Body of pancreas (tissue), 4 donors: ENCODE results near the gene PF4V1. TPM values are rescaled to one million over a fixed set of nuclear protein-coding genes. Genes with fewer than 3 reads are reported as not detected.

ENCODE experiments used
- ATAC-seq: fragments of 150-250 bp; one replicate; pipeline ENCODE4 v1.9.1; 2016
- DNase-seq, 4 donors: peaks; one replicate each; pipeline ENCODE4 v3.0.0-alpha.2; 2019
- H3K27ac ChIP-seq, 4 donors: fragments of 200-600 bp; sonication (generic); 1 replicate in 3 of 4; 2 replicates in 1 of 4; pipeline versions ENCODE4 v1.5.1 to v1.6.1; 2016 to 2019; ENCODE audit warnings: mild to moderate bottlenecking in 1 of 4, mixed read lengths in 1 of 4, moderate library complexity in 1 of 4
- H3K27me3 ChIP-seq, 2 donors: fragments of 200-600 bp; sonication (generic); one replicate each; pipeline ENCODE4 v1.6.0; 2016; ENCODE audit warnings: mild to moderate bottlenecking in 1 of 2
- H3K36me3 ChIP-seq, 2 donors: fragments of 200-600 bp; sonication (generic); replicated peaks in 1 of 2; 2 replicates each; pipeline ENCODE4 v1.5.1; 2016; ENCODE audit warnings: low read depth in 2 of 2; ENCODE audit not compliant: insufficient read depth in 1 of 2
- H3K4me1 ChIP-seq: fragments of 200-600 bp; sonication (generic); one replicate; pipeline ENCODE4 v1.6.0; 2016
- H3K4me3 ChIP-seq, 2 donors: fragments of 200-600 bp; sonication (generic); 1 replicate in 1 of 2; 2 replicates in 1 of 2; pipeline ENCODE4 v1.5.1; 2016 to 2019
- H3K9me3 ChIP-seq, 3 donors: fragments of 200-600 bp; sonication (generic); 1 replicate in 2 of 3; 2 replicates in 1 of 3; pipeline ENCODE4 v1.5.1; 2016
- CTCF ChIP-seq, 7 experiments: fragments of 450-650 bp in 4 of 7; fragments of 200-600 bp in 3 of 7; sonication (generic) in 3 of 7; IDR thresholded peaks; one replicate each; pipeline ENCODE4 v1.5.1; 2016 to 2019; ENCODE audit warnings: antibody characterized with exemption in 7 of 7
- POLR2A ChIP-seq, 3 donors: fragments of 450-650 bp; IDR thresholded peaks; one replicate each; pipeline ENCODE4 v1.6.1; 2016; ENCODE audit warnings: antibody characterized with exemption in 3 of 3, mild to moderate bottlenecking in 2 of 3
- whole genome bisulfite sequencing, 2 donors: methylation state at CpG; one replicate each; pipeline ENCODE4 v1.1.5; 2017; 5-methylcytosine and 5-hydroxymethylcytosine counted together
- intact Hi-C: fragments of 100-400 bp; cut with DNase I; formaldehyde crosslinking; loops from one replicate; pipeline ENCODE4 v1.15.1; 2023
- total RNA-seq, 2 donors: library from RNA; depleted of rRNA; stranded (reverse); fragments of >200 nt; gene quantifications; one replicate each; pipeline ENCODE4 v1.1.0, GENCODE V29; 2016

Gene PF4V1
- total RNA-seq, 2 donors from 2014 or later, result not detected

DNA sequence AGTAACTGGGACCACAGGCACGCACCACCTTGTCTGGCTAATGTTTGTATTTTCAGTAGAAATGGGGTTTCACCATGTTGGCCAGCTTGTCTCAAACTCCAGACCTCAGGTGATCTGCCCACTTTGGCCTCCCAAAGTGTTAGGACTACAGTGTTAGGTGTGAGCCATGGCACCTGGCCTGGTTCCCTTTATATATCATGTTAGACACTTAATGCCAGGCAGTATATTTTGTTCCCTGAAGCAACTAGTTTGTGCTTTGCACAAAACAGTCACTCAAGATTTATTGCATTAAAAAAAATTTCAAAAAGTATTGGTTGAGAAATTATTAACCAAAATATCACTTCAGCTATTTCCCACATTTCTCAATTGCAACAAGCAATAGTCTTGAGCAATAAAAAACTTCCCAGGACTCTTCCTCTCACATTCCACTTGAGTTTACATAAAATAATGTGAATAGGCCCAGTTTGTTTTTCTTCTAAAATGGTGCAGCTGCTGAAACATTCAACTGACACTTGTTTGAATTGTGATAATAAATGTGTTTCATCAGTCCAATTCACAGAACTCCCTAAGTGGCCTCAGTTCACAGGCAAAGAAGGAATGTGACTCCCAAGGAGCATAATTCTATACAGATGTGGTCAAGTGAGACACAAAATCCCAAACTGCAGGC is 38.8 kb downstream of the PF4V1 start:
- H3K4me1 ChIP-seq, result peaks cover 41% of the 10 kb centered on the region
- WGBS, 2 donors, result 57 to 62% methylated on average over 1 of the region's 1 CpG
- no peak for TF ChIP-seq POLR2A (IDR thresholded peaks at IDR 0.05)
- TF ChIP-seq CTCF (IDR thresholded peaks at IDR 0.05), result no peak
- no peaks in the 10 kb centered on the region for H3K27me3 ChIP-seq
- H3K9me3 ChIP-seq, result no peaks in the 10 kb centered on the region
- no peak for DNase-seq
- H3K4me3 ChIP-seq, result no peak overlapping the region
- H3K36me3 ChIP-seq, result no peaks in the 10 kb centered on the region
- ATAC-seq, result peak; percentile 58
- H3K27ac ChIP-seq, result peak overlapping the region in 3 of 4 donors; percentile 23 to 66 (median 54)
- intact Hi-C loops, result no loop called here

DNA sequence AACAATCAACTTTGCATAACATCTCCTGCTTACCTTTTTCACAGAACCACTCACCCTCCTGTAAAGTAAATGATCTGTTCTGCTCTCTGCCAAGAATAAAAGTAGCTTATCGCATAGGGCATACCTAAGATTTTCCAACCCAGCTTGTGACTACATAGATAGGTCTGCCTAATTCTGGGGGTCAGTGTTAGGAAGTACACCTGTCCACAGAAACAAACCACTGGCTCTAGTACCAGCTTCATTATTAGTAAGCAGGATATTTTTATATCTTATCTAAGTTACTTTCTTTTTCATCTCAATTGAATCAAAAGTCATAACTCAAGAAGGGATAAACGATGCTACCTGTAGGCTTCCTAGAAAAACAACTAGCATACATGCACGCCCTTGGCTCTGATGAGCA is 39.9 kb downstream of the PF4V1 start:
- intact Hi-C loops, result no loop called here
- peaks cover 47% of the 10 kb centered on the region for H3K4me1 ChIP-seq
- ATAC-seq (no peak), DNase-seq (no peak)
- no peak for TF ChIP-seq CTCF (IDR thresholded peaks at IDR 0.05)
- TF ChIP-seq POLR2A (IDR thresholded peaks at IDR 0.05), result no peak
- H3K9me3 ChIP-seq, result no peaks in the 10 kb centered on the region
- H3K4me3 ChIP-seq, result no peak overlapping the region
- peak overlapping the region in 3 of 4 donors; percentile 24 to 38 (median 35) for H3K27ac ChIP-seq
- no peaks in the 10 kb centered on the region for H3K36me3 ChIP-seq
- no peaks in the 10 kb centered on the region for H3K27me3 ChIP-seq
- 50 to 65% methylated on average over 3 of the region's 3 CpGs for WGBS, 2 donors

- no peak for ATAC-seq
- H3K27ac ChIP-seq, result no peak overlapping the region
- H3K4me3 ChIP-seq, result no peak overlapping the region
- no peaks in the 10 kb centered on the region for H3K9me3 ChIP-seq
- intact Hi-C loops, result no loop called here
- H3K27me3 ChIP-seq, result no peaks in the 10 kb centered on the region
- peaks cover 47% of the 10 kb centered on the region for H3K4me1 ChIP-seq
- no peak for DNase-seq
- no peak for TF ChIP-seq POLR2A (IDR thresholded peaks at IDR 0.05)
- no peak for TF ChIP-seq CTCF (IDR thresholded peaks at IDR 0.05)
- H3K36me3 ChIP-seq, result no peaks in the 10 kb centered on the region
- 46 to 49% methylated on average over 2 of the region's 2 CpGs for WGBS, 2 donors
Measured at GRCh38 chr4:73894001-73894400, 40.9 kb downstream of the PF4V1 start.

DNA sequence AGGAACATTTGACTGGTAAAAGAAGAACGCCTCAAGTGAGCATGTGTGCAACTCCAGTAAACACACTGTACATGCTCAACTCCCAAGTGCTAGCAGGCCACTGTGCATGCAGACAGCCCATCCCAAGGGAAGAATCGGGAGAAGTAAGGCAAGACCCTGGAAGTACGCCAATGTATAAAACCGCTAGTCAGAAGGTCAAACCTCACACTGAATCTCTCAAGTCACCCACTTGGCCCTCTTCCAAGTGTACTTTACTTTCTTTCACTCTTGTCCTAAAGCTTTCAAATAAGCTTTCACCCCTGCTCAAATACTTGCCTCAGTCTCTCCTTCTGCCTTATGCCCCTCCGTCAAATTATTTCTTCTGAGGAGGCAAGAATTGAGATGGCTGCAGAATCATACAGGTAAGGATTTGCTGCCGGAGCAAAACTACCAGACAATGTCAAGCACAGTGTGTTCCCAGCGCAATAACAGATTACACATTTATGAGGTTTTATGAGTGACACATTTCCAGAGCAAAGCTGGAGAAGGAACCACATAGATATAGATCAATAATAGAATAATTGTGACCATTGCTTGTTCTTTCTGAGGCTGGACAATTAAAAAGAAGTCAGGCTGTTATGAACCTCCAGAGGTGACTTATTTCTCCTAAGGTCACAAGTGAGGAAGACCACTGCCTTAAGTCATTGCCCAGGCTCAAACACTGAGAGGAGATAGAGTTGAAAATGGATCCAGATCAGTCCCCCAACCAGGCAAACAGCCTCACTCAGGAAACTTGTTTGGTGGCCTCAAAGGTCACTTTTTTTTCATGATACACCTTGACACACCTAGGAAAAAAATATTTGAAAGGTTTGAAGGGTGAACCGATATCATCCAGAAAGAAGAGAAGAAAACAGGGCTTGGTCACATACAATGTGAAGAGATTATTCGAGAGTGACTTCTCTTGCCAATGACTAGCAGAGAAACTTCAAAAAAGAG is 42.4 kb downstream of the PF4V1 start:
- intact Hi-C loops, result no loop called here
- Histone ChIP-seq H3K27me3 (no peaks in the 10 kb centered on the region), H3K27ac (peak overlapping the region in 1 of 4 donors; percentile 8), H3K4me3 (no peak overlapping the region), H3K9me3 (no peaks in the 10 kb centered on the region), H3K4me1 (peaks cover 47% of the 10 kb centered on the region), H3K36me3 (no peaks in the 10 kb centered on the region)
- no peak for ATAC-seq
- TF ChIP-seq CTCF (IDR thresholded peaks at IDR 0.05) (no peak), POLR2A (IDR thresholded peaks at IDR 0.05) (no peak)
- WGBS, 2 donors, result 58% methylated on average over 9 of the region's 9 CpGs
- peak in 1 of 4 donors; percentile 25 for DNase-seq
